HUES48 (cell line): ENCODE data around the gene RASSF9.

ENCODE experiments used
- H3K27ac ChIP-seq: one replicate; pipeline ENCODE4 v1.7.0; 2013; ENCODE audit warnings: low read depth, low read length, inconsistent platforms
- H3K27me3 ChIP-seq: 2 replicates; pipeline ENCODE4 v1.6.1; 2013; ENCODE audit warnings: mild to moderate bottlenecking, low read length; ENCODE audit not compliant: control insufficient read depth, insufficient read depth
- H3K36me3 ChIP-seq: 2 replicates; pipeline ENCODE4 v1.6.1; 2013; ENCODE audit warnings: low read length; ENCODE audit not compliant: control insufficient read depth, insufficient read depth
- H3K4me1 ChIP-seq: 2 replicates; pipeline ENCODE4 v1.6.1; 2013; ENCODE audit warnings: mild to moderate bottlenecking, low read length; ENCODE audit not compliant: control insufficient read depth, insufficient read depth
- H3K4me3 ChIP-seq: 2 replicates; pipeline ENCODE4 v1.5.1; 2013; ENCODE audit warnings: mild to moderate bottlenecking, low read depth, low read length
- H3K9ac ChIP-seq: 2 replicates; pipeline ENCODE4 v1.6.1; 2013; ENCODE audit warnings: mild to moderate bottlenecking, low read depth, low read length, moderate library complexity
- H3K9me3 ChIP-seq: 2 replicates; pipeline ENCODE4 v1.6.1; 2013; ENCODE audit warnings: low read length; ENCODE audit not compliant: control insufficient read depth, insufficient read depth

Gene RASSF9

GRCh38 chr12:85843606-85844310, 7.5 kb upstream of the RASSF9 start:
- no peak overlapping the region for H3K9ac ChIP-seq
- no peaks in the 10 kb centered on the region for H3K27me3 ChIP-seq
- H3K27ac ChIP-seq = no peak overlapping the region
- no peaks in the 10 kb centered on the region for H3K36me3 ChIP-seq
- H3K9me3 ChIP-seq = no peaks in the 10 kb centered on the region
- no peak overlapping the region for H3K4me3 ChIP-seq
- H3K4me1 ChIP-seq = peaks cover 22% of the 10 kb centered on the region

- Histone ChIP-seq H3K27ac (peak overlapping the region; percentile 46), H3K36me3 (no peaks in the 10 kb centered on the region), H3K27me3 (no peaks in the 10 kb centered on the region), H3K9me3 (no peaks in the 10 kb centered on the region), H3K9ac (no peak overlapping the region), H3K4me1 (peaks cover 33% of the 10 kb centered on the region), H3K4me3 (no peak overlapping the region)
These were observed 598 bp downstream of the RASSF9 start for GRCh38 chr12:85835426-85836196.

- Histone ChIP-seq H3K9me3 (no peaks in the 10 kb centered on the region), H3K27ac (no peak overlapping the region), H3K36me3 (no peaks in the 10 kb centered on the region), H3K9ac (no peak overlapping the region), H3K27me3 (no peaks in the 10 kb centered on the region), H3K4me3 (no peak overlapping the region; the same call in 1 of the 2 replicates), H3K4me1 (peaks cover 33% of the 10 kb centered on the region)
These were observed 1.8 kb downstream of the RASSF9 start for GRCh38 chr12:85834378-85834777.

- no peak overlapping the region for H3K27ac ChIP-seq
- no peak overlapping the region for H3K4me3 ChIP-seq
- H3K4me1 ChIP-seq = peaks cover 33% of the 10 kb centered on the region
- no peaks in the 10 kb centered on the region for H3K36me3 ChIP-seq
- H3K27me3 ChIP-seq = no peaks in the 10 kb centered on the region
- H3K9me3 ChIP-seq = no peaks in the 10 kb centered on the region
- no peak overlapping the region for H3K9ac ChIP-seq
These were observed 2.6 kb downstream of the RASSF9 start for GRCh38 chr12:85833579-85833978.

GRCh38 chr12:85831327-85831990, 4.8 kb downstream of the RASSF9 start:
- no peaks in the 10 kb centered on the region for H3K9me3 ChIP-seq
- H3K4me3 ChIP-seq = no peak overlapping the region
- no peak overlapping the region for H3K27ac ChIP-seq
- H3K9ac ChIP-seq = no peak overlapping the region
- peaks cover 27% of the 10 kb centered on the region for H3K4me1 ChIP-seq
- no peaks in the 10 kb centered on the region for H3K36me3 ChIP-seq
- no peaks in the 10 kb centered on the region for H3K27me3 ChIP-seq

GRCh38 chr12:85829391-85829790, 6.8 kb downstream of the RASSF9 start:
- Histone ChIP-seq H3K9me3 (no peaks in the 10 kb centered on the region), H3K36me3 (no peaks in the 10 kb centered on the region), H3K9ac (no peak overlapping the region), H3K27ac (no peak overlapping the region), H3K27me3 (no peaks in the 10 kb centered on the region), H3K4me3 (no peak overlapping the region), H3K4me1 (peaks cover 7% of the 10 kb centered on the region; the same call in 1 of the 2 replicates)

GRCh38 chr12:85828576-85828975, 7.6 kb downstream of the RASSF9 start:
- Histone ChIP-seq H3K4me3 (no peak overlapping the region), H3K27ac (no peak overlapping the region), H3K9me3 (no peaks in the 10 kb centered on the region), H3K9ac (no peak overlapping the region), H3K36me3 (no peaks in the 10 kb centered on the region), H3K27me3 (no peaks in the 10 kb centered on the region), H3K4me1 (no peaks in the 10 kb centered on the region)

- H3K27ac ChIP-seq = no peak overlapping the region
- H3K9me3 ChIP-seq = no peaks in the 10 kb centered on the region
- H3K9ac ChIP-seq = no peak overlapping the region
- H3K4me1 ChIP-seq = peaks cover 15% of the 10 kb centered on the region
- no peaks in the 10 kb centered on the region for H3K27me3 ChIP-seq
- no peaks in the 10 kb centered on the region for H3K36me3 ChIP-seq
- no peak overlapping the region for H3K4me3 ChIP-seq
These were observed 10.5 kb downstream of the RASSF9 start for GRCh38 chr12:85825746-85826145.

GRCh38 chr12:85823436-85824180, 12.6 kb downstream of the RASSF9 start:
- Histone ChIP-seq H3K27ac (no peak overlapping the region), H3K36me3 (no peaks in the 10 kb centered on the region), H3K9me3 (no peaks in the 10 kb centered on the region)

GRCh38 chr12:85821759-85822158, 14.4 kb downstream of the RASSF9 start:
- Histone ChIP-seq H3K4me1 (peaks cover 15% of the 10 kb centered on the region), H3K9ac (no peak overlapping the region), H3K27me3 (no peaks in the 10 kb centered on the region), H3K36me3 (no peaks in the 10 kb centered on the region), H3K4me3 (no peak overlapping the region), H3K27ac (no peak overlapping the region), H3K9me3 (no peaks in the 10 kb centered on the region)

More at GRCh38 chr12:85823436-85824180, 12.6 kb downstream of the RASSF9 start:
- H3K4me3 ChIP-seq = no peak overlapping the region
- no peak overlapping the region for H3K9ac ChIP-seq
- no peaks in the 10 kb centered on the region for H3K27me3 ChIP-seq
- peaks cover 15% of the 10 kb centered on the region for H3K4me1 ChIP-seq
